GM12878 (cell line): Measurements from ENCODE around the gene TRIM3. TPM values are rescaled to one million over a fixed set of nuclear protein-coding genes. Genes with fewer than 3 reads are reported as not detected.

ENCODE experiments used
- ATAC-seq: fragments of 200-7000 bp; cut with Tn5 transposase; 3 replicates; pipeline ENCODE4 v1.9.1; 2020; ENCODE audit warnings: mild to moderate bottlenecking, moderate library complexity
- BruUV-seq: library from RNA; stranded (reverse); fragments of 400-500 nt; replicated peaks from 2 replicates; lab custom pipeline; 2021; lab: Mats Ljungman, UMichigan
- CTCF ChIA-PET: fragments of 300-600 bp; sonication (Branson Sonifier 250); formaldehyde crosslinking; extraction: SDS; loops from one replicate; lab custom pipeline; 2021; ENCODE audit warnings: inconsistent platforms; lab: Yijun Ruan, JAX
- POLR2A ChIA-PET: fragments of 350-600 bp; formaldehyde crosslinking; extraction: SDS; loops from one replicate; lab custom pipeline; 2021; ENCODE audit warnings: inconsistent platforms; lab: Charles Lee
- RAD21 ChIA-PET: fragments of 300-600 bp; sonication (Branson Sonifier 250); formaldehyde crosslinking; loops from one replicate; lab custom pipeline; 2023; ENCODE audit warnings: antibody characterized with exemption; ENCODE audit not compliant: unreplicated experiment; lab: Charles Lee
- SMC1A ChIA-PET: fragments of 300-600 bp; sonication (Branson Sonifier 250); formaldehyde crosslinking; loops from one replicate; lab custom pipeline; 2023; ENCODE audit not compliant: unreplicated experiment, uncharacterized antibody; lab: Charles Lee
- DNase-seq: peaks from one replicate; pipeline ENCODE4 v3.0.0-alpha.2; 2011; ENCODE audit warnings: low read depth, low spot score
- FAIRE-seq: peaks from 3 replicates; lab custom pipeline; 2011; peaks lifted over from hg19 to GRCh38; lab: Jason Lieb, UNC
- H2AFZ ChIP-seq: 2 replicates; pipeline ENCODE4 v1.6.0; 2011; ENCODE audit warnings: low read depth, low read length, control low read depth; ENCODE audit not compliant: control insufficient read depth
- H3K27ac ChIP-seq: 2 replicates; pipeline ENCODE4 v1.5.1; 2011; ENCODE audit warnings: control low read depth; ENCODE audit not compliant: control insufficient read depth, insufficient read depth
- H3K27me3 ChIP-seq, 2 experiments: replicated peaks in 1 of 2; 2 replicates each; pipeline versions ENCODE4 v1.6.0 to v1.6.1; 2011; ENCODE audit warnings: low read length in 1 of 2; ENCODE audit not compliant: control insufficient read depth in 2 of 2, insufficient read depth in 2 of 2
- H3K36me3 ChIP-seq, 2 experiments: 2 replicates each; pipeline ENCODE4 v1.5.1; 2011; ENCODE audit warnings: low read length in 1 of 2; ENCODE audit not compliant: control insufficient read depth in 2 of 2, insufficient read depth in 2 of 2
- H3K4me1 ChIP-seq: 2 replicates; pipeline ENCODE4 v1.6.1; 2011; ENCODE audit warnings: mild to moderate bottlenecking, low read length, moderate library complexity, mixed read lengths; ENCODE audit not compliant: control insufficient read depth, insufficient read depth
- H3K4me2 ChIP-seq: 2 replicates; pipeline ENCODE4 v1.6.0; 2011; ENCODE audit warnings: control low read depth; ENCODE audit not compliant: control insufficient read depth, insufficient read depth
- H3K4me3 ChIP-seq: fragments of 200-600 bp; sonication (generic); 2 replicates; pipeline ENCODE4 v1.5.1; 2016
- H3K79me2 ChIP-seq: 2 replicates; pipeline ENCODE4 v1.6.0; 2011; ENCODE audit warnings: low read length; ENCODE audit not compliant: control insufficient read depth, insufficient read depth
- H3K9ac ChIP-seq: 2 replicates; pipeline ENCODE4 v1.8.0; 2011; ENCODE audit warnings: low read length, control low read depth, mixed read lengths; ENCODE audit not compliant: control insufficient read depth, insufficient read depth
- H3K9me3 ChIP-seq: replicated peaks from 3 replicates; pipeline ENCODE4 v1.5.1; 2011; ENCODE audit warnings: mild to moderate bottlenecking, low read length; ENCODE audit not compliant: control insufficient read depth, insufficient read depth
- H4K20me1 ChIP-seq: 2 replicates; pipeline ENCODE4 v1.6.0; 2011; ENCODE audit not compliant: control insufficient read depth, insufficient read depth
- CEBPZ ChIP-seq: fragments of 150-350 bp; IDR thresholded peaks from 2 replicates; pipeline ENCODE4 v1.6.1; 2016; ENCODE audit warnings: low read depth, low read length
- POLR2A ChIP-seq: IDR thresholded peaks from 2 replicates; pipeline ENCODE4 v1.6.1; 2011; ENCODE audit warnings: low read depth, mild to moderate bottlenecking, low read length
- RFX5 ChIP-seq: IDR thresholded peaks from 2 replicates; pipeline ENCODE4 v1.6.1; 2011; ENCODE audit warnings: low read depth, low read length, improper control_type of control experiment
- WGBS: methylation state at CpG from one replicate; pipeline ENCODE4 v1.1.6; 2016; ENCODE audit warnings: low lambda C conversion rate; ENCODE audit not compliant: insufficient replicate concordance, insufficient coverage; ENCODE audit errors: missing lambda C conversion rate; 5-methylcytosine and 5-hydroxymethylcytosine counted together
- in situ Hi-C: fragments of 300-500 bp; cut with MboI; formaldehyde crosslinking; loops from 9 replicates; pipeline ENCODE4 v1.14.3; 2018; ENCODE audit warnings: mixed read lengths
- intact Hi-C: fragments of 100-400 bp; cut with micrococcal nuclease; formaldehyde crosslinking; loops from one replicate; pipeline ENCODE4 v1.14.2; 2022; ENCODE audit not compliant: unreplicated experiment
- polyA plus RNA-seq, 11 experiments: library from polyadenylated mRNA; depleted of rRNA in 4 of 11; unstranded in 6 of 11; stranded (reverse) in 5 of 11; fragments of >200 nt; fragmentation: Nextera tagmentation in 4 of 11; fragmentation: Illumina TruSeq in 1 of 11; extraction: Ambion mirVana in 4 of 11; extraction: Trizol in 1 of 11; gene quantifications; 1 replicate in 1 of 11; 2 replicates in 10 of 11; pipeline versions ENCODE4 v1.2.1 to v1.2.3, GENCODE V29; 2011 to 2016; ENCODE audit warnings: inconsistent platforms in 2 of 11, missing spikeins in 2 of 11, low read depth in 1 of 11
- total RNA-seq, 4 experiments: library from RNA; depleted of rRNA in 3 of 4; stranded (reverse); fragments of >200 nt in 3 of 4; fragmentation: Illumina TruSeq in 1 of 4; extraction: Trizol in 1 of 4; gene quantifications; 2 replicates each; pipeline versions ENCODE4 v1.2.1 to v1.2.3, GENCODE V29; 2013 to 2021

Gene TRIM3
- total and polyA plus RNA-seq, 10 of the 15 experiments (the other 5 are each of a cell fraction or from before 2014, with no cell fraction given): 0.34 to 11.8 (median 4.8) TPM

DNA sequence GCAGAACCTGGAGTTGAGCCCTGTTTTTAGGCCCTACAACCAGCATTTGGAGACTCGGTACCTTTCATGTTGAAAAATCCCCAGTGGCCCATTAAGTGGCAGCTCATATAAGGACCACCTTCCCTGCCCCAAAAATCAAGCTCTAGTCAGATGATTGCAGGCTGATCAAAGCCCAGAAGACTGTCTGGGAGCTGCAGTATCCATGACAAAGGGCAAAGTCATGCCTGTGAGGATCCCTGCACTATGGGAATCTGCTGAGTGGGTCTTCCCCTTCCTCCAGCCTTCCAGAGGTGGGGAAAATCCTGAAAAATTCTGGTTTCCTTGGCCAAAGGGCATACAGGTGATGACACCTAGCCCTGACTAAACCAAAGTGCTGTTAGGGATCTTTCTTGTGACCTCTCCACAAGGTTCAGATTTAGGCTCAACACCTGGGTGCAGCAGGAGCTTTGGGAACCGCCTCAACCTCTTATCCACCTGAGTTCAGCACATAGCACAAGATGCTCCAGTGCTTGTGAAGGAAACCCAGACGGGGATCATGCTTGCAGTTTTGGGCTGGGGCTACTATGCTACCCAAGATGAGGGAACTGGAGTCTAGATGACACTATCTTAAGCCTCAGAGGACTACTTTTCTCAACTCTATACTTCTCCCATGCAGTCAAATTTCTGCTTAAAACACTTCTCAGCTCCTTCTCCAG is 1.2 kb upstream of the TRIM3 start:
- intact Hi-C loops (loop anchor here (5.0 kb wide), 1 partner anchor 73 kb away; no protein-coding TSS in a partner anchor), in situ Hi-C loops (no loop called here)
- WGBS: 65% methylated on average over 3 of the region's 3 CpGs
- Histone ChIP-seq H3K36me3 (peaks cover 1 to 13% of the 10 kb centered on the region in 2 experiments; a peak in 3 of 4 replicates), H2AFZ (no peak overlapping the region), H3K9me3 (no peaks in the 10 kb centered on the region), H3K4me2 (no peak overlapping the region), H3K4me1 (peaks cover 9% of the 10 kb centered on the region), H3K27me3 (no peaks in the 10 kb centered on the region), H3K79me2 (peaks cover 5% of the 10 kb centered on the region), H3K4me3 (no peak overlapping the region)
- no peak for ATAC-seq
- BruUV-seq: no TSS peak
- RAD21 ChIA-PET: interaction anchor here (0.9 kb wide), 1 partner anchor 96 kb away, joined by 4 read pairs; no protein-coding TSS in a partner anchor
- SMC1A ChIA-PET: interaction anchor here (0.7 to 2.4 kb wide), 5 partner anchors 9 to 121 kb away, joined by 3 to 8 read pairs (median 3); no protein-coding TSS in a partner anchor
- TF ChIP-seq RFX5 (no peak), CEBPZ (no peak), POLR2A (0 out of 2 replicates have a peak, but pooled peaks have one; percentile 29)
- TF ChIP-seq, all 136 proteins: peak for 1
- Histone ChIP-seq H4K20me1 (no peaks in the 10 kb centered on the region), H3K27ac (no peak overlapping the region), H3K9ac (no peak overlapping the region)
- DNase-seq (no peak), FAIRE-seq (peak; percentile 38)
- ChIA-PET CTCF (interaction anchor here (1.0 to 1.2 kb wide), 3 partner anchors 15 to 272 kb away, joined by 3 to 4 read pairs (median 3); no protein-coding TSS in a partner anchor), POLR2A (interaction anchor here (1.2 kb wide), 1 partner anchor 11 kb away, joined by 3 read pairs; no protein-coding TSS in a partner anchor)
